CD4-positive, alpha-beta T cell (primary cell): ENCODE data around the gene GPX4. TPM values are rescaled to one million over a fixed set of nuclear protein-coding genes. Genes with fewer than 3 reads are reported as not detected.

ENCODE experiments used
- ATAC-seq: fragments of 200-7000 bp; cut with Tn5 transposase; one replicate; pipeline ENCODE4 v1.10.0; 2022; ENCODE audit warnings: mild to moderate bottlenecking; ENCODE audit not compliant: poor library complexity
- CTCF ChIA-PET: fragments of 350-600 bp; sonication (Branson Sonifier 250); formaldehyde crosslinking; loops from one replicate; lab custom pipeline; 2021; ENCODE audit warnings: antibody characterized with exemption, inconsistent platforms; lab: Charles Lee
- POLR2A ChIA-PET: fragments of 350-600 bp; sonication (Branson Sonifier 250); formaldehyde crosslinking; loops from one replicate; lab custom pipeline; 2021; ENCODE audit warnings: antibody characterized with exemption, inconsistent platforms; lab: Charles Lee
- DNase-seq, 14 experiments: peaks; one replicate each; pipeline ENCODE4 v3.0.0-alpha.2; 2013 to 2020; ENCODE audit warnings: mixed read lengths in 2 of 14
- H3K27ac ChIP-seq, 2 donors: one replicate each; pipeline versions ENCODE4 v1.5.1 to v1.7.0; 2013; ENCODE audit warnings: low read length in 2 of 2, low read depth in 1 of 2, mild to moderate bottlenecking in 1 of 2
- H3K27me3 ChIP-seq, 2 experiments: 1 replicate in 1 of 2; 2 replicates in 1 of 2; pipeline versions ENCODE4 v1.6.1 to v1.7.0; 2013; ENCODE audit warnings: low read length in 2 of 2, control low read depth in 1 of 2, mild to moderate bottlenecking in 1 of 2, moderate library complexity in 1 of 2; ENCODE audit not compliant: insufficient read depth in 2 of 2, control insufficient read depth in 1 of 2
- H3K36me3 ChIP-seq: one replicate; pipeline ENCODE4 v1.6.1; 2013; ENCODE audit warnings: low read length, control low read depth; ENCODE audit not compliant: insufficient read depth
- H3K4me1 ChIP-seq: one replicate; pipeline ENCODE4 v1.6.1; 2013; ENCODE audit warnings: low read length, control low read depth; ENCODE audit not compliant: insufficient read depth
- H3K4me3 ChIP-seq: one replicate; pipeline ENCODE4 v1.5.1; 2013; ENCODE audit warnings: mild to moderate bottlenecking, low read length, moderate library complexity
- H3K9me3 ChIP-seq, 2 experiments: 1 replicate in 1 of 2; 2 replicates in 1 of 2; pipeline versions ENCODE4 v1.6.1 to v1.7.0; 2013; ENCODE audit warnings: low read length in 2 of 2, mild to moderate bottlenecking in 2 of 2, control low read depth in 1 of 2, moderate library complexity in 1 of 2; ENCODE audit not compliant: control insufficient read depth in 1 of 2, insufficient read depth in 1 of 2
- H3K27ac Mint-ChIP-seq: one replicate; pipeline ENCODE4 v1.8.0; 2020; ENCODE audit warnings: mixed read lengths
- H3K27me3 Mint-ChIP-seq: one replicate; pipeline ENCODE4 v1.8.0; 2021; ENCODE audit warnings: mixed read lengths
- H3K36me3 Mint-ChIP-seq: one replicate; pipeline ENCODE4 v1.8.0; 2021; ENCODE audit warnings: low read depth, mixed read lengths
- H3K4me1 Mint-ChIP-seq: one replicate; pipeline ENCODE4 v1.8.0; 2021; ENCODE audit warnings: low read depth, mixed read lengths
- H3K4me3 Mint-ChIP-seq: one replicate; pipeline ENCODE4 v1.8.0; 2020; ENCODE audit warnings: mild to moderate bottlenecking, mixed read lengths
- H3K9me3 Mint-ChIP-seq: one replicate; pipeline ENCODE4 v1.8.0; 2020; ENCODE audit warnings: mixed read lengths
- intact Hi-C, 2 experiments: fragments of 100-400 bp; cut with DNase I in 1 of 2; cut with micrococcal nuclease in 1 of 2; formaldehyde crosslinking; loops; one replicate each; pipeline versions ENCODE4 v1.15.1 to v1.9.0; 2023 to 2025; cut with DNase I, micrococcal nuclease
- total RNA-seq, 174 experiments: library from RNA in 2 of 174; stranded (reverse) in 2 of 174; gene quantifications; one replicate each; pipeline ENCODE4 v1.2.3 and lab custom pipeline; 2021 to 2026
- TF ChIP-seq, protein P1 (sequence below): fragments of 200-600 bp; IDR thresholded peaks from one replicate; pipeline ENCODE4 v1.8.0; 2022; ENCODE audit warnings: antibody characterized with exemption, mild to moderate bottlenecking

Gene GPX4
- total RNA-seq, 2 experiments from 2014 or later = 174 to 175 TPM

DNA sequence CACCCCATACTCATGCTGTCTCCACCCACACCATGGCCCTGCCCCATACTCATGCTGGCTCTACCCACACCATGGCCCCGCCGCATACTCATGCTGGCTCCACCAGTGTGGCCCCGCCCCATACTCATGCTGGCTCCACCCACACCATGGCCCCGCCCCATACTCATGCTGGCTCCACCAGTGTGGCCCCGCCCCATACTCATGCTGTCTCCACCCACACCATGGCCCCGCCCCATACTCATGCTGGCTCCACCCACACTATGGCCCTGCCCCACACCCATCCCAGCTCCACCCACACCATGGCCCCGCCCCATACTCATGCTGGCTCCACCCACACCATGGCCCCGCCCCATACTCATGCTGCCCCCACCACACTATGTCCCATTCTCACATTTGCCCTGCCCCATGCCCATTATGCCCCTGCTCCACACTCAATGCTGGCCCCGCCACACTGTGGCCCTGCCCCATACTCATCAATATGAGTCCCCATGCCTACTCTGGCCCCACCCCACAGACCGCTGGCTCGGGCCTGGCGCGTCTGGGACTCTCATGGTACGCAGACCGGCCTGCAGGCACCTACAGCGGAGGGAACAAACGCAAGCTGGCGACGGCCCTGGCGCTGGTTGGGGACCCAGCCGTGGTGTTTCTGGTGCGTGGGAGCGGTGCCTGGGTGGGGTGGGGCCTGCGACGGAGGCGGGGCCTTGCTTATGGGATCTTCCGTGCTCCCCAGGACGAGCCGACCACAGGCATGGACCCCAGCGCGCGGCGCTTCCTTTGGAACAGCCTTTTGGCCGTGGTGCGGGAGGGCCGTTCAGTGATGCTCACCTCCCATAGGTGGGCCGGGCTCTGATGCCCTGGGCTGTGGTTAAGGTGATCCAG lies 40.5 kb upstream of the GPX4 start:
- no peaks in the 10 kb centered on the region for H3K27me3 ChIP-seq
- ChIA-PET POLR2A (interaction anchor here (21.0 kb wide), 1 partner anchor 19 kb away, joined by 1253 read pairs; no protein-coding TSS in a partner anchor), CTCF (no interaction called here)
- H3K9me3 ChIP-seq = no peaks in the 10 kb centered on the region
- Mint-ChIP-seq H3K27ac (peak overlapping the region; percentile 44), H3K27me3 (no peaks in the 10 kb centered on the region), H3K4me3 (no peak overlapping the region), H3K9me3 (no peaks in the 10 kb centered on the region), H3K4me1 (peaks cover 41% of the 10 kb centered on the region), H3K36me3 (peaks cover 25% of the 10 kb centered on the region)
- peaks cover 16% of the 10 kb centered on the region for H3K36me3 ChIP-seq
- TF ChIP-seq, protein P1, sequence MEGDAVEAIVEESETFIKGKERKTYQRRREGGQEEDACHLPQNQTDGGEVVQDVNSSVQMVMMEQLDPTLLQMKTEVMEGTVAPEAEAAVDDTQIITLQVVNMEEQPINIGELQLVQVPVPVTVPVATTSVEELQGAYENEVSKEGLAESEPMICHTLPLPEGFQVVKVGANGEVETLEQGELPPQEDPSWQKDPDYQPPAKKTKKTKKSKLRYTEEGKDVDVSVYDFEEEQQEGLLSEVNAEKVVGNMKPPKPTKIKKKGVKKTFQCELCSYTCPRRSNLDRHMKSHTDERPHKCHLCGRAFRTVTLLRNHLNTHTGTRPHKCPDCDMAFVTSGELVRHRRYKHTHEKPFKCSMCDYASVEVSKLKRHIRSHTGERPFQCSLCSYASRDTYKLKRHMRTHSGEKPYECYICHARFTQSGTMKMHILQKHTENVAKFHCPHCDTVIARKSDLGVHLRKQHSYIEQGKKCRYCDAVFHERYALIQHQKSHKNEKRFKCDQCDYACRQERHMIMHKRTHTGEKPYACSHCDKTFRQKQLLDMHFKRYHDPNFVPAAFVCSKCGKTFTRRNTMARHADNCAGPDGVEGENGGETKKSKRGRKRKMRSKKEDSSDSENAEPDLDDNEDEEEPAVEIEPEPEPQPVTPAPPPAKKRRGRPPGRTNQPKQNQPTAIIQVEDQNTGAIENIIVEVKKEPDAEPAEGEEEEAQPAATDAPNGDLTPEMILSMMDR = no peak
- no peak overlapping the region for H3K27ac ChIP-seq
- DNase-seq (peak in 9 of 14 experiments; percentile 36 to 87 (median 67)), ATAC-seq (peak; percentile 21)
- no peak overlapping the region for H3K4me3 ChIP-seq
- H3K4me1 ChIP-seq = peaks cover 52% of the 10 kb centered on the region
- intact Hi-C loops = no loop called here

DNA sequence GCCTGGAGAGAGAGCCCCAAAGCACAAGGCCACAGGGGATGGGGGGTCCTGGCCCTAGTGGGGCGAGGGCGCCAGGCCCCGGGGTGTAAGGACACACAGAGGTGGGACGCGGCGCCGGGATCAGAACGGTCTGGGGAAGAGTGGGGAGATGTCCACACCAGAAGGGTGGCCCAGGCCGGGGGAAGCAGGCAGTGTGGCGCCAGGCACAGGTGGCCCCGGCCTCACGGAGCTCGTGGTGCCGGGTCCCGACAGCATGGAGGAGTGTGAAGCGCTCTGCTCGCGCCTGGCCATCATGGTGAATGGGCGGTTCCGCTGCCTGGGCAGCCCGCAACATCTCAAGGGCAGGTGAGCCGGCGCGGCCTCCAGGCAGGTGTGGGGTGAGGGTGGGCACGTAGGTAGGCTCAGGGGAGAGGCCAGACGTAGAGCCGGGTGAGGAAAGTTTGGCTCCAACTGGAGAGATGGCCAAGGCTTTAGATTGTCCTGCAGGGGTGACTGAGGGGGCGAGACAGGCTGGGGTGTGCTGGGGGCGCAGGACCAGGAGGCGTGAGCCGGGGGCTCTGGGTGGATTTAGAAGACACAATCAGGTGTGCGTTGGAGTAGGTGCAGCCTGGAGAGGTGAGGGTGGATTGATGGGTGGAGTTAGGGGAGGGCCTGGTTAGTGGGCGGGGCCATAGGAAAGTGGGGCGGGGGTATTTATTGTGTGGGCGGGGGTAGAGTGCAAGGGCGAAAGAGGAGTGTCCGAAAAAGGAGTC lies 39.7 kb upstream of the GPX4 start:
- H3K9me3 ChIP-seq = no peaks in the 10 kb centered on the region
- no peak overlapping the region for H3K4me3 ChIP-seq
- peaks cover 21% of the 10 kb centered on the region for H3K36me3 ChIP-seq
- peak in 1 of 14 experiments; percentile 56 for DNase-seq
- H3K27me3 Mint-ChIP-seq = no peaks in the 10 kb centered on the region
- TF ChIP-seq, protein P1 = no peak
- intact Hi-C loops = no loop called here
- H3K36me3 Mint-ChIP-seq = peaks cover 27% of the 10 kb centered on the region
- ATAC-seq = no peak
- ChIA-PET POLR2A (interaction anchor here (0.6 to 21.0 kb wide), 11 partner anchors 18 to 878 kb away, joined by 3 to 1253 read pairs (median 4); partner anchors contain the start of genes ABCA7, CNN2 and FAM174C), CTCF (interaction anchor here (0.6 to 2.3 kb wide), 18 partner anchors 10 to 122 kb away, joined by 3 to 42 read pairs (median 5); partner anchors contain the start of genes ABCA7, RNU6-2 and TMEM259)
- no peaks in the 10 kb centered on the region for H3K27me3 ChIP-seq
- H3K9me3 Mint-ChIP-seq = no peaks in the 10 kb centered on the region
- peak overlapping the region; percentile 96 for H3K27ac Mint-ChIP-seq
- H3K4me1 ChIP-seq = peaks cover 54% of the 10 kb centered on the region
- no peak overlapping the region for H3K27ac ChIP-seq
- H3K4me1 Mint-ChIP-seq = peaks cover 46% of the 10 kb centered on the region
- H3K4me3 Mint-ChIP-seq = peak overlapping the region; percentile 66
